HEK293 (cell line): Measurements from ENCODE around the gene ARMC5.

Source experiments
- BCL11A ChIP-seq: fragments of 450-650 bp; formaldehyde crosslinking; IDR thresholded peaks from 2 replicates; pipeline ENCODE4 v1.5.1; 2016; ENCODE audit warnings: low read depth, missing biosample characterization, missing genetic modification characterization
- SP2 ChIP-seq: fragments of 450-650 bp; formaldehyde crosslinking; IDR thresholded peaks from 2 replicates; pipeline ENCODE4 v1.5.1; 2016; ENCODE audit warnings: missing biosample characterization, missing genetic modification characterization
- TCF7L2 ChIP-seq: IDR thresholded peaks from 2 replicates; pipeline ENCODE4 v1.6.1; 2011; ENCODE audit warnings: low read depth, mild to moderate bottlenecking, inconsistent platforms, low read length, moderate library complexity, borderline replicate concordance
- YY1 ChIP-seq: fragments of 450-650 bp; formaldehyde crosslinking; IDR thresholded peaks from 2 replicates; pipeline ENCODE4 v1.5.1; 2018; ENCODE audit warnings: missing biosample characterization, missing genetic modification characterization
- ZNF121 ChIP-seq: fragments of 450-650 bp; formaldehyde crosslinking; IDR thresholded peaks from 2 replicates; pipeline ENCODE4 v1.5.1; 2016; ENCODE audit warnings: missing biosample characterization, missing genetic modification characterization
- ZNF175 ChIP-seq: fragments of 450-650 bp; formaldehyde crosslinking; IDR thresholded peaks from 2 replicates; pipeline ENCODE4 v1.5.1; 2016; ENCODE audit warnings: missing biosample characterization, missing genetic modification characterization
- ZNF501 ChIP-seq: fragments of 450-650 bp; formaldehyde crosslinking; IDR thresholded peaks from 2 replicates; pipeline ENCODE4 v1.5.1; 2016; ENCODE audit warnings: missing biosample characterization, missing genetic modification characterization
- ZNF510 ChIP-seq: fragments of 450-650 bp; formaldehyde crosslinking; IDR thresholded peaks from 2 replicates; pipeline ENCODE4 v1.5.1; 2018; ENCODE audit warnings: mild to moderate bottlenecking, missing genetic modification characterization, missing biosample characterization; ENCODE audit not compliant: insufficient replicate concordance
- ZNF549 ChIP-seq: fragments of 450-650 bp; IDR thresholded peaks from 2 replicates; pipeline ENCODE4 v1.5.1; 2018; ENCODE audit warnings: missing biosample characterization, missing genetic modification characterization, mild to moderate bottlenecking, inconsistent platforms, moderate library complexity
- ZNF747 ChIP-seq: fragments of 450-650 bp; formaldehyde crosslinking; IDR thresholded peaks from 2 replicates; pipeline ENCODE4 v1.5.1; 2016; ENCODE audit warnings: missing biosample characterization, missing genetic modification characterization
- TF ChIP-seq, protein P1 (sequence below): fragments of 450-650 bp; formaldehyde crosslinking; IDR thresholded peaks from 2 replicates; pipeline ENCODE4 v1.5.1; 2016; ENCODE audit warnings: missing biosample characterization, missing genetic modification characterization
- TF ChIP-seq, protein P2 (sequence below): fragments of 450-650 bp; formaldehyde crosslinking; IDR thresholded peaks from 2 replicates; pipeline ENCODE4 v1.5.1; 2016; ENCODE audit warnings: missing biosample characterization, missing genetic modification characterization, low read depth
- TF ChIP-seq, protein P3 (sequence below): fragments of 450-650 bp; formaldehyde crosslinking; conservative IDR thresholded peaks from 2 replicates; pipeline ENCODE4 v1.5.1; 2016; ENCODE audit warnings: low read depth, missing biosample characterization, missing genetic modification characterization
- TF ChIP-seq, protein P4 (sequence below): fragments of 450-650 bp; formaldehyde crosslinking; IDR thresholded peaks from 2 replicates; pipeline ENCODE4 v1.5.1; 2017; ENCODE audit warnings: missing biosample characterization, missing genetic modification characterization

DNA sequence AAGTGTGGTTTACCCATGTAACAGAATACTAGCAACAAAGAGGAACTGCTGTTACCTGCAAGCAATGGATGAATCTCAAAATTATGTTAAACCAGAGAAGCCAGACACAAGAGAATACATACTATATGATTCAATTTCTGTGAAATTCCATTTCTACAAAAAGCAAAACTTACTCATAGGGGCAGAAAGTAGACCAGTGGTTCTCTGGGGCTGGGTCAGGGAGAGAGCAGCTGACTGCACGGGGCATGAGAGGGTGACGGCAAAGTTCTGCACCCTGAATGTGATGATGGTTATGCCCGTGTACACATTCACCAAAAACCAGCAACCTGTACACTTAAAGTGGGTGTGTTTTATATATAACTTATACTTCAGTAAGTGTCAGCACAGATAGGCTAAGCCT, 19.8 kb upstream of the ARMC5 start:
- TF ChIP-seq, protein P1, sequence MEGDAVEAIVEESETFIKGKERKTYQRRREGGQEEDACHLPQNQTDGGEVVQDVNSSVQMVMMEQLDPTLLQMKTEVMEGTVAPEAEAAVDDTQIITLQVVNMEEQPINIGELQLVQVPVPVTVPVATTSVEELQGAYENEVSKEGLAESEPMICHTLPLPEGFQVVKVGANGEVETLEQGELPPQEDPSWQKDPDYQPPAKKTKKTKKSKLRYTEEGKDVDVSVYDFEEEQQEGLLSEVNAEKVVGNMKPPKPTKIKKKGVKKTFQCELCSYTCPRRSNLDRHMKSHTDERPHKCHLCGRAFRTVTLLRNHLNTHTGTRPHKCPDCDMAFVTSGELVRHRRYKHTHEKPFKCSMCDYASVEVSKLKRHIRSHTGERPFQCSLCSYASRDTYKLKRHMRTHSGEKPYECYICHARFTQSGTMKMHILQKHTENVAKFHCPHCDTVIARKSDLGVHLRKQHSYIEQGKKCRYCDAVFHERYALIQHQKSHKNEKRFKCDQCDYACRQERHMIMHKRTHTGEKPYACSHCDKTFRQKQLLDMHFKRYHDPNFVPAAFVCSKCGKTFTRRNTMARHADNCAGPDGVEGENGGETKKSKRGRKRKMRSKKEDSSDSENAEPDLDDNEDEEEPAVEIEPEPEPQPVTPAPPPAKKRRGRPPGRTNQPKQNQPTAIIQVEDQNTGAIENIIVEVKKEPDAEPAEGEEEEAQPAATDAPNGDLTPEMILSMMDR (tag by site-specific recombination), result no peak
- TF ChIP-seq ZNF549 (no peak), SP2 (no peak), ZNF747 (tag by site-specific recombination) (no peak), ZNF121 (tag by site-specific recombination) (no peak), BCL11A (tag by site-specific recombination) (no peak), YY1 (no peak), ZNF501 (tag by site-specific recombination) (no peak), TCF7L2 (no peak), ZNF510 (no peak), ZNF175 (no peak)
- TF ChIP-seq, protein P2, sequence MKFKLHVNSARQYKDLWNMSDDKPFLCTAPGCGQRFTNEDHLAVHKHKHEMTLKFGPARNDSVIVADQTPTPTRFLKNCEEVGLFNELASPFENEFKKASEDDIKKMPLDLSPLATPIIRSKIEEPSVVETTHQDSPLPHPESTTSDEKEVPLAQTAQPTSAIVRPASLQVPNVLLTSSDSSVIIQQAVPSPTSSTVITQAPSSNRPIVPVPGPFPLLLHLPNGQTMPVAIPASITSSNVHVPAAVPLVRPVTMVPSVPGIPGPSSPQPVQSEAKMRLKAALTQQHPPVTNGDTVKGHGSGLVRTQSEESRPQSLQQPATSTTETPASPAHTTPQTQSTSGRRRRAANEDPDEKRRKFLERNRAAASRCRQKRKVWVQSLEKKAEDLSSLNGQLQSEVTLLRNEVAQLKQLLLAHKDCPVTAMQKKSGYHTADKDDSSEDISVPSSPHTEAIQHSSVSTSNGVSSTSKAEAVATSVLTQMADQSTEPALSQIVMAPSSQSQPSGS (tag by site-specific recombination), result no peak
- TF ChIP-seq, protein P3, sequence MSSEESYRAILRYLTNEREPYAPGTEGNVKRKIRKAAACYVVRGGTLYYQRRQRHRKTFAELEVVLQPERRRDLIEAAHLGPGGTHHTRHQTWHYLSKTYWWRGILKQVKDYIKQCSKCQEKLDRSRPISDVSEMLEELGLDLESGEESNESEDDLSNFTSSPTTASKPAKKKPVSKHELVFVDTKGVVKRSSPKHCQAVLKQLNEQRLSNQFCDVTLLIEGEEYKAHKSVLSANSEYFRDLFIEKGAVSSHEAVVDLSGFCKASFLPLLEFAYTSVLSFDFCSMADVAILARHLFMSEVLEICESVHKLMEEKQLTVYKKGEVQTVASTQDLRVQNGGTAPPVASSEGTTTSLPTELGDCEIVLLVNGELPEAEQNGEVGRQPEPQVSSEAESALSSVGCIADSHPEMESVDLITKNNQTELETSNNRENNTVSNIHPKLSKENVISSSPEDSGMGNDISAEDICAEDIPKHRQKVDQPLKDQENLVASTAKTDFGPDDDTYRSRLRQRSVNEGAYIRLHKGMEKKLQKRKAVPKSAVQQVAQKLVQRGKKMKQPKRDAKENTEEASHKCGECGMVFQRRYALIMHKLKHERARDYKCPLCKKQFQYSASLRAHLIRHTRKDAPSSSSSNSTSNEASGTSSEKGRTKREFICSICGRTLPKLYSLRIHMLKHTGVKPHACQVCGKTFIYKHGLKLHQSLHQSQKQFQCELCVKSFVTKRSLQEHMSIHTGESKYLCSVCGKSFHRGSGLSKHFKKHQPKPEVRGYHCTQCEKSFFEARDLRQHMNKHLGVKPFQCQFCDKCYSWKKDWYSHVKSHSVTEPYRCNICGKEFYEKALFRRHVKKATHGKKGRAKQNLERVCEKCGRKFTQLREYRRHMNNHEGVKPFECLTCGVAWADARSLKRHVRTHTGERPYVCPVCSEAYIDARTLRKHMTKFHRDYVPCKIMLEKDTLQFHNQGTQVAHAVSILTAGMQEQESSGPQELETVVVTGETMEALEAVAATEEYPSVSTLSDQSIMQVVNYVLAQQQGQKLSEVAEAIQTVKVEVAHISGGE (tag by site-specific recombination), result no peak
- TF ChIP-seq, protein P4, sequence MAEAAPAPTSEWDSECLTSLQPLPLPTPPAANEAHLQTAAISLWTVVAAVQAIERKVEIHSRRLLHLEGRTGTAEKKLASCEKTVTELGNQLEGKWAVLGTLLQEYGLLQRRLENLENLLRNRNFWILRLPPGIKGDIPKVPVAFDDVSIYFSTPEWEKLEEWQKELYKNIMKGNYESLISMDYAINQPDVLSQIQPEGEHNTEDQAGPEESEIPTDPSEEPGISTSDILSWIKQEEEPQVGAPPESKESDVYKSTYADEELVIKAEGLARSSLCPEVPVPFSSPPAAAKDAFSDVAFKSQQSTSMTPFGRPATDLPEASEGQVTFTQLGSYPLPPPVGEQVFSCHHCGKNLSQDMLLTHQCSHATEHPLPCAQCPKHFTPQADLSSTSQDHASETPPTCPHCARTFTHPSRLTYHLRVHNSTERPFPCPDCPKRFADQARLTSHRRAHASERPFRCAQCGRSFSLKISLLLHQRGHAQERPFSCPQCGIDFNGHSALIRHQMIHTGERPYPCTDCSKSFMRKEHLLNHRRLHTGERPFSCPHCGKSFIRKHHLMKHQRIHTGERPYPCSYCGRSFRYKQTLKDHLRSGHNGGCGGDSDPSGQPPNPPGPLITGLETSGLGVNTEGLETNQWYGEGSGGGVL (tag by site-specific recombination), result no peak
